HG03469 (cell line): ENCODE data around the gene ANAPC10.
"Not testable (repeated sequence)": the region's sequence is repeated elsewhere in the genome, so short reads cannot be mapped to it uniquely, and the experiment has no call there.

Source experiments
- ATAC-seq: cut with Tn5 transposase; IDR thresholded peaks from one replicate; pipeline ENCODE4 v1.9.1; 2021; ENCODE audit warnings: mild to moderate bottlenecking, moderate library complexity, moderate number of reproducible peaks; ENCODE audit not compliant: unreplicated experiment

Gene ANAPC10

DNA sequence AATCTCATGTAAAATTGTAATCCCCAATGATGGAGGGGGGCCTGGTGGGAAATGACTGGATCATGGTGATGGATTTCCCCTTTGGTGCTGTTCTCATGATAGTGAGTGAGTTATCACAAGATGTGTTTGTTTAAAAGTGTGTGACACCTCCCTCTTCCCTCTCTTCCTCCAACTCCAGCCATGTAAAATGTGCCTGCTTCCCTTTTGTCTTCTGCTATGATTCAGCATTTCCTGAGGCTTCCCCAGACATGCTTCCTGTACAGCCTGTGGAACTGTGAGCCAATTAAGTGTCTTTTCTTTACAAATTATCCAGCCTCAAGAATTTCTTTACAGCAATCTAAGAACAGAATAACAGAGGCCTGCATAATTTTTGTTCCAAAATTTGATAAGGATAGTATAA is 85.2 kb downstream of the ANAPC10 start:
- ATAC-seq = no peak

DNA sequence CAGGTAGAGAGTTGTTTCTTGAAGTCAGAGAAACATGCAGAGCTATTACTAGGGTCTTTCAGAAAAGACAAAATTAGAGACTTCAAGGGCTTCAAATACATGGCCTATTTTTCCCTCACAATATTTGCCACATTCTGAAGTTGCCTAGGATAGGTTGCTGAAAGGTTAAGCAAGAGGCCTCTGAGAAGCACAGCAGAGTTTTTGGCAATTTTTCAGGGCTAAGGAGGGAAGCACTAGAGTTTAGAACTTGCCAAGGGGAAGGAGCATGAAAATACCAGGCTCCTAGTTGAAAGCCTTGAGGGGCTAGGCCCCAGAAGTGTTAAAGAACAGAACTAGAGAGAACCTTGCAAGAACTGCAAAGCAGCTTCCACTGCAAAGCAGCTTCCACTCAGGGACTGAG is 86.4 kb downstream of the ANAPC10 start:
- no peak for ATAC-seq

DNA sequence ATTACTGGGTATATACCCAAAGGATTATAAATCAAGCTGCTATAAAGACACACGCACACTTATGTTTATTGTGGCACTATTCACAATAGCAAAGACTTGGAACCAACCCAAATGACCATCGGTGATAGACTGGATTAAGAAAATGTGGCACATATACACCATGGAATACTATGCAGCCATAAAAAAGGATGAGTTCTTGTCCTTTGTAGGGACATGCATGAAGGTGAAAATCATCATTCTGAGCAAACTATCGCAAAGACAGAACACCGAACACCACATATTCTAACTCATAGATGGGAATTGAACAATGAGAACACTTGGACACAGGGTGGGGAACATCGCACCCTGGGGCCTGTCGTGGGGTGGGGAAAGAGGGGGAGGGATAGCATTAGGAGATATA is 87.7 kb downstream of the ANAPC10 start:
- not testable (repeated sequence) for ATAC-seq

DNA sequence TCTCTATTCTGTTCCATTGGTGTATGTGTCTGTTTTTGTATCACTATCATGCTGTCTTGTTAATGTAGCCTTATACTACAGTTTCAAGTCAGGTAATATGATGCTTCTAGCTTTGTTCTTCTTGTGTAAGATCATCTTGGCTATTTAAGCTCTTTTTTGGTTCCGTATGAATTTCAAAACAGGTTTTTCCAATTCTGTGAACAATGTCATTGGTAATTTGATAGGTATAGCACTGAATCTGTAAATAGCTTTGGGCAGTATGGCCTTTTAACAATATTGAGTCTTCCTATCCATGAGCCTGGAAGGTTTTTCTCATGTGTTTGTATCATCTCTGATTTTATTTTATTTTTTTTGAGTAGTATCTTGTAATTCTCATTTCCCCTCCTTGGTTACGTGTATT is 94.3 kb downstream of the ANAPC10 start:
- ATAC-seq = no peak

DNA sequence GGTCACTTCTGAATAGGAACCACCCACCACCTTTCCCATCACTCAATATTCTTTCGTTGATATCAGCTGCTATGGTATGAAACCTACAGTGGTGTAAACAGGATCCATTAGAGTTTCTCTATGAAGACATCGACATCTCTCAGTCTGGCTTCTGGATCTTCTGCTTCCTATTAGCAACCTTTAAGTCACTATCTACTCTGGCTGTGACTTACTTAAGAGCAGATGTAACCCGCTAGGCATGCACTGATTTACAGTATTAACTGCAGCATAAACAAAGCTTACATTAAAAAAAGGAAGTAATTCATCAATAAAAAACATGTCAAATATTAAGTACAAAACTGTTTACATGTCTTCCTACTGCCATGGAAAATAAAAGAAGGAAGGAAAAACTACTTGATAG is 96.4 kb downstream of the ANAPC10 start:
- ATAC-seq = no peak

DNA sequence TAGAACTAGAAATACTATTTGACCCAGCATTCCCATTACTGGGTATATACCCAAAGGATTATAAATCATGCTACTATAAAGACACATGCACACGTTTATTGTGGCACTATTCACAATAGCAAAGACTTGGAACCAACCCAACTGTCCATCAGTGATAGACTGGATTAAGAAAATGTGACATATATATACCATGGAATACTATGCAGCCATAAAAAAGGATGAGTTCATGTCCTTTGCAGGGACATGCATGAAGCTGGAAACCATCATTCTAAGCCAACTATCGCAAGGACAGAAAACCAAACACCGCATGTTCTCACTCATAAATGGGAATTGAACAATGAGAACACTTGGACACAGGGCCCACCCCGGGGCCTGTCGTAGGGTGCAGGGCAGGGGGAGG is 97.3 kb downstream of the ANAPC10 start:
- ATAC-seq = not testable (repeated sequence)

DNA sequence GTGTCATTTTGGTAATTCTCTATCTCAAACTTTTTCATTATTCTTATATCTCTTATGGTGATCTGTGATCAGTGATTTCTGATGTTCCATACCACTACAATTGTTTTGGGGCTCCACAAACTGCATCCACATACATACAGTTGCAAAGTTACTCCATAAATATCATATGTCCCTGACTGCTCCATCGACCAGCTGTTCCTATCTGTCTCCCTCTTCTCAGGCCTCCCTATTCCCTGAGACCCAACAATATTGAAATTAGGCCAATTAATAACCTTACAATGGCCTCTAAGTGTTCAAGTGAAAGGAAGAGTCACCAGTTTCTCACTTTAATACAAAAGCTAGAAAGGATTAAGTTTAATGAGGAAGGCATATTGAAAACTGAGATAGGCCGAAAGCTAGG is 108.7 kb downstream of the ANAPC10 start:
- no peak for ATAC-seq

DNA sequence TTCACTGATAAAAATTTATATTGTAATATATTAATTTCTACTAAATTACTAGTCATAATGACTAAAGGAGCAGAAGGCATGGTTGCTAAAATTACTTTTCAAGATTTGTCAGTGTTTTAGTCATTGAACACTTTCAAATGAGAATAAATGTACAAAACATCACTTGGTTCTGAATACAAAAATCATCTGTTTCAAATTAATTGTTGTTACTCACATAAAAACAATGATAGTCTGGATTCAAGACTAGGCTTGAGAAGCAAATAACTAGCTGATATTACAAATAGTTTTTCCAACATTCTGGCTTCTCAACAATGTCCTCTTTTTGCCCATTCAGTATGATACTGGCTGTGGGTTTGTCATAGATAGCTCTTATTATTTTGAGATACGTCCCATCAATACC is 112.5 kb downstream of the ANAPC10 start:
- no peak for ATAC-seq

DNA sequence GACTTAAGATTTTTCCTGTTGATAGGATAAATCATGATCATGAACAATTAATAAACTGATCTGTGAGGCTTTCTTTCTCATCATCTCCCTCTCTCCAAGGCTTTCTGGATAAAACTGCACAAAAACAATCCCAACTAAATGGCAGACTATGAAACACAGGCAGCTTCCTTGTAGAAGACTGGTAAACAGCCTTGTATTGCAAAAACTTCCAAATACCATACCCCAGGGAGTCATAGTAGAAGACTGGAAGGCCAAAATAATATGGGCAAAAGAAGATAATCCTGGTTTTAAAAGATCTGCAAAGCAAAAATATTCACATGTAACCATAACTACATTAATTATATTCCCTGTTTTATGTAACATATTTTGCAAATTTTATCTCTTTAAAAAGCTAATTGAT is 113.0 kb downstream of the ANAPC10 start:
- ATAC-seq = no peak

DNA sequence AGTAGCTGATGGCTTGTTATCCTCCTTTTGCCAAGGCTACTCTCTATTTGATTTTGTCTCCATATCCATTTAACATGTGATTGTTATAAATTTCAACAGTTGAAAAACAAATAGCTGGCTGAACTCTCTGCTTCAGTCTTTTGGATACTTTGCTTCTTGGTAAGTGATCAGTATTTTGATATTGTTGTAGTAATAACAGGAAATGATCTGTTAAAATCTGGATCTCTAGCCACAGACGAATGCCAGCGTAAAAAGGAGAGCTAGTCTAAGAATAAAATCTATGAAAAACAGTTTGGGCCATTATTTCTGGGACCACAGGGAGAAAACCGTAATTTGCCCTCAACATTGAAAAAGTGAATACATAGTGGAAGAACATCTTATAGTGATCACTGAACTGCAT is 113.8 kb downstream of the ANAPC10 start:
- no peak for ATAC-seq

DNA sequence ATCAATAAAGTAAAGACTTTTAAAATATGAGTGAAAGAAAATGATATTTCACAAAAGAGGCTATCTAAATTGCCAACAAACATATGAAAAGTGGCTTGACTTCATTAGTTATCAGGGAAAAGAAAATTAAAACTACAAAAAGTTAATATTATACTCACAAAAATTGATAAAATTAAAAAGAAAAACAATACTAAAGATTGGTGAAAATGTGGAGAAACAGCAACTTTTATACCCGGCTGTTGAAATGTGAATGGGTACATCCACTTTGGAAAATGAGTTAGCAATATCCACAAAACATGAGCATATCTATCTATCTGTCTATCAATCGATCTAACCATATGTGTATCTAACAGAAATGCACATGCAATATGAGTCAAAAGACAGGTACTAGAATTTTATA is 122.3 kb downstream of the ANAPC10 start:
- ATAC-seq = no peak

DNA sequence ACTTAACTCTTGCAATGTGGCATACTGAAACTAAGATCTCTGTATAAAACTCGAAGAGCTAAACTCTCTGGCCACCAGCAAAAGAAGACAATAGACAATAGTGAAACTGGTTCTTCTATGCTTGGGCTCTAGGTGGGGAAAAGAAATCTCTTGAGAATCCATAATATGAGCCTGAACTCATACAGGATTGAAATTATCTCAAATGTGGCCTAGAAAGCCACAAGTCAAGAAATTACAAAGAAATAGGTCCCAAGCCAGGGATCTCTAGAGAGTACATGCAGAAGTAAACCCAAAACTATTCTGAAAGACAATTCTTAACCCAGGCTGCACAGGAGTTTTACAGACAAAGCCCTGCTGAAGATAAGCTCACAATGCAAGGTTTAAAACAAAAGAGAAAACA is 127.4 kb downstream of the ANAPC10 start:
- peak; percentile 60 for ATAC-seq

DNA sequence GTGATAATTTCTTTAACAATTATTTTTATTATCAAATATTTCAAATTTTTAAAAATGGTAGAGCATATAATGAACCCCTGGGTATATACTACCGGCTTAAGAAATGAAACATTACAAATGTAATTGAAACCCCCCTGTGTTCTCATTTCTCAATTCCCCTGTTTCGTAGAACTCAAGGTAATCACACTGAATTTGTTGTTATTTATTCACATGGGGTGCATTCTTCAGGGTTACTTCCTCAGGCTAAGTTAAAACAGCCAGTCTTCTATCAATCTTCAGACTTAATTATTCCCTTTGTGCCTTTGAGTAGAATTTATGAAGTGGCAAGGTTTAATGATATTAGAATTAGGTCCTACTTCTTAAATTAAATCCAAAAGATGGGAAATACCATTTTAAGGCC is 128.2 kb downstream of the ANAPC10 start:
- no peak for ATAC-seq

DNA sequence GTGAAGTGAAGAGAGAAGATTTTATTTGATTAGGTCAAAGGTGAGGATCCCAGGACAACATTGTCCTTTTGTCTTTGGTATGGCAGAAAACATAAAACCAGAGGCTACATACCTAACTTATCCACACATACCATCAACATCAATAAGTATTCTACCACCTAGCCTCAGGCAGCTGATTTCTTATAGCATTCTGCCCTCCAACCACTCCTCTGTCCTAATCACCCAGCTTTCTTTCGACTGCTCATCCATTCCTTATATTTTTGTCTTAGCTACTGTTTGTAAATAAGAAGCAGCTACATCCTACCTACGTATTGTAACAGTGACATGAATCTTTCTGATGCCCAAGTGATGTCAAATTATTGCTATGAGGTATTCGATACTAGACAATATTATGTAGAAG is 129.4 kb downstream of the ANAPC10 start:
- ATAC-seq = no peak

DNA sequence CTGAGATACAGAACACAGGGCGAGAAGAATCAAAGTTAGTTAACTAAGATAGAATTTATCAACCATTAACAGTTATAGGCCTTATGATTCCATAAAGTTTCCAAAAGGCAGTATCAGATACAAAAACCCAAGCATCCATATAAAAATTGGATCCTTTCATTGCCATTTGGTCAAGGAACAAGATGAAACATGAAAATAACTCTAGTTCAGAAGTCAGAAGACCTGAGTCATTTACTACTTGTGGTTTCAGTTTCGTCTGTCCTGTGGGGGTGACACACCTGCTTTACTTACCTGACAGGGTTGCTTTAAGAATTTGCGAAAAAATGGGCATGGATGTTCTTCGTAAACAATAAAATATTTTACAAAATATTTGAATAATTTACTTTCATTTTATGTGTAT is 130.8 kb downstream of the ANAPC10 start:
- peak; percentile 44 for ATAC-seq

DNA sequence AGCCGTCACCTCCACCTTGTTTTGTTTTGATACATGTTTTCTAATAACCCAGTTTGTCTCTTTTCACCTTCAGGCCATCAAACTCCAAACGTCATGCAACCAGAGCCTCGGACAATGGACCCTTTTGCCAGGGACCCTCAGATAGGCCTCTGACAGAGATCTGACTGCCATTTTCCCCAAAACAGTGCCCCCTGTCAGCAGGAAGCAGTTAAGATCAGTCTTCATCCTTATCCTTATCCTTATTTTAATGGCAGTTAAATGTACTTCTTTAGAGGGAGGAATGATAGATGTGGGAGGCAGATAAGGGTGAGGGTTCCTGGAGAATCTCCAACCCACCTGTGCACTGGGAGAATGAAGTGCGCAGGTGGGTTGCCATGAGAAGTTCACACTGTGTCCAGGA is 135.7 kb downstream of the ANAPC10 start:
- ATAC-seq = no peak

DNA sequence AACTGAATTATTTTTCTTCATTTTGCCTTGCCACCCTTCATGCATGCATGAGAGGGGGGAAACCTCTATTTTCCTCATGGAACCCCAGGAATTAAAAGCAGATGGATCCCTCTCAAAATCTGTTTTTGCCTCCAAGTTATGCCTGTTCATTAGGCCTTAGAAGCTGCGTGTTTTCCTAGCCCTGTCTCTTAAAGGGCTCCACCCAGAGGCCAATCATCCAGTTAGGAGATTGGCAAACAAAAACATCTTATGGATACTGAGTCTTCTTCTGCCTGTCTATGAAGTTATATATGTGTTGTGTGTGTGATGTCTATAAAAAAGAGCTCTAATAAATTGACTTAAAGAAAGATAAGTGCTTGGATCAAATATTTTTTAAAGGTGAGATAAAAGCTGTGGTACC is 142.9 kb downstream of the ANAPC10 start:
- ATAC-seq = no peak

DNA sequence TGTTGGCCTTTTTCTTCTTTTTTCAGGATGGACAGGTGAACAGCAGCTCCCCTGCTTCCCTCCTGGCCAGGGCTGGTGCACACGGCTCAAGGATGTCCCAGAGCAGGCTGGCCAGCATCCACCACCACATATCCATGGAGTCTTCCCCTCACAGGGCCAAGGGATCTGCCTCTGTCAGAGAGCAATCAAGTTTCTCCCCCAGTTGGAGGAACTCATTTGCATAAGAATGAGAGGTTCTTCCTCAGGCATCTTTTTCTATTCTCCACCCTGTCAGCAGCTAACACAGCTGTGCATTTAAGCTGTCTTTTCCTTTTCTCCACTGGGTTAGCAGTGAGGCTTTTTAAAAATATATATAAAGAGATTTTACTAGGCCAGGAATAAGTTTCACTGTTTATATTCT is 143.8 kb downstream of the ANAPC10 start:
- ATAC-seq = no peak

DNA sequence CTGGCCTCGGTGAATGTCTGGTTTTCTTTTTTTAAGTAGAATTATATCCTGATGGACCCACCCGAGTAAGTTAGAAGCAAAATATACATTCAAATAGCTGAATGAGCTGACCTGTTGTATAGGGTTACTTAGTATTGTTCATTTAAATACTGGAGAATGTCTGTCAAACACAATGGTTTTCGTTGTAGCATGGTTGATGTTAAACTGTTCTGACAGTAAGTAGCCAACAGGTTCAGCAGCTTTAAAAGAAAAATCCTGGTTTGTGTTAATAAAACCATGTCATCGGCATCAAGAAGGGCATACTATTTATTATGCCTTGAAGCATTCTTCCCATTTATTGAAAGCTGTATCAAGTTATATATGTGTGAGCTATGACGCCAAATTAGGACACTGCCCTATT is 149.6 kb downstream of the ANAPC10 start:
- no peak for ATAC-seq

DNA sequence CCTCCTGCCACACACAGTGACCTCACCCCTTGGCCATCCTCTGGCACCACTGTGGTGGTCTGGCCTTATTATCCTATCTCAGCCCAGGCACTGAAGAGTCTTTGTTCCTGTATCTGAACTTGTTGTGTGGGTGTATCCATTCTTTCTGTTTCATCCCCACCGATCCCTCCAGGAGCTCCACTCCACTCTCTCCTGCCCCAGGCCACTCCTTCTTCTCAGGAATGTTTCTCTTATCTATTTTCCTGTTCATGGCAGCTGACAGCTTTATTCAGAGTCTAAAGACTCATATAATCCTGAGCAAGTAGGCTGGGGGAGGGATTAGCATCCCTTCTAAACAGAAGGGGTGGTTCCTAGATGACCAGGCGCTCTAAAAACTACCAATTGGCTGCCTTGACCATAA is 150.0 kb downstream of the ANAPC10 start:
- ATAC-seq = no peak
